Measurements from ENCODE around the gene NINL. TPM values are rescaled to one million over a fixed set of nuclear protein-coding genes. Genes with fewer than 3 reads are reported as not detected.

The NINL gene
- total and polyA plus RNA-seq, 2 of the 8 experiments (the other 6 are each of a cell fraction or from before 2014, with no cell fraction given) = 15.3 to 30.0 TPM

GRCh38 chr20:25508083-25508770 is 77.1 kb downstream of the NINL start:
- H3K79me1 ChIP-seq (ENCODE audit: low read depth, low read length) = no peaks in the 10 kb centered on the region; the same call in 1 of the 2 replicates
- no peaks in the 10 kb centered on the region for H3K27me3 ChIP-seq (replicated peaks in 1 of 4; ENCODE audit: control insufficient read depth in 3 of 4, extremely low read depth in 1 of 4, insufficient read depth in 3 of 4, low read length in 3 of 4)
- H3K79me2 ChIP-seq (ENCODE audit: control insufficient read depth in 1 of 2, insufficient read depth in 2 of 2, low read length in 2 of 2) = no peaks in the 10 kb centered on the region
- H3K4me3 ChIP-seq (ENCODE audit: extremely low read depth in 1 of 4, insufficient read depth in 2 of 4, low read depth in 3 of 4, low read length in 4 of 4) = no peak overlapping the region
- no peaks in the 10 kb centered on the region for H3K9me3 ChIP-seq (ENCODE audit: insufficient read depth in 2 of 2, low read depth in 1 of 2, low read length in 1 of 2)
- H2AFZ ChIP-seq (ENCODE audit: low read length) = no peak overlapping the region
- no peak overlapping the region for H4K5ac ChIP-seq (ENCODE audit: insufficient read length, low read depth, low read length)
- no peak overlapping the region for H2BK20ac ChIP-seq (ENCODE audit: low read length)
- FAIRE-seq = no peak
- no peaks in the 10 kb centered on the region for H3K23me2 ChIP-seq (ENCODE audit: low read depth, low read length)
- H3K4me2 ChIP-seq (ENCODE audit: insufficient read depth in 1 of 2, low read depth in 2 of 2, low read length in 2 of 2) = no peak overlapping the region
- no peak overlapping the region for H2BK15ac ChIP-seq (ENCODE audit: low read length)
- H3K4me1 ChIP-seq (replicated peaks in 1 of 4; ENCODE audit: control insufficient read depth in 3 of 4, insufficient read depth in 4 of 4, low read length in 3 of 4) = no peaks in the 10 kb centered on the region
- H3K9ac ChIP-seq (replicated peaks in 1 of 4; ENCODE audit: extremely low read depth in 1 of 4, low read depth in 3 of 4, low read length in 3 of 4) = no peak overlapping the region
- H4K8ac ChIP-seq (ENCODE audit: extremely low read depth, insufficient read depth, low read length) = no peak overlapping the region; the same call in 1 of the 2 replicates
- 87% methylated on average over 10 of the region's 10 CpGs; no CpG with 5 or more reads in 1 of the 2 experiments for WGBS, 2 experiments (ENCODE audit: extremely low coverage in 1 of 2, insufficient coverage in 1 of 2, insufficient read length in 1 of 2, insufficient replicate concordance in 2 of 2, low coverage in 1 of 2, low lambda C conversion rate in 2 of 2, missing lambda C conversion rate in 1 of 2)
- H3K18ac ChIP-seq (ENCODE audit: extremely low read depth, low read length) = no peak overlapping the region
- no peak overlapping the region for H3K23ac ChIP-seq (ENCODE audit: insufficient read length)
- no peak overlapping the region for H3K4ac ChIP-seq (replicated peaks; ENCODE audit: insufficient read length, low read depth, low read length)
- no peak overlapping the region for H2AK5ac ChIP-seq (ENCODE audit: low read depth, low read length)
- H4K20me1 ChIP-seq (replicated peaks in 1 of 2; ENCODE audit: control insufficient read depth in 1 of 2, insufficient read depth in 2 of 2, low read length in 2 of 2) = peaks cover 3 to 9% of the 10 kb centered on the region in 2 experiments
- no peak overlapping the region for H3K56ac ChIP-seq (replicated peaks; ENCODE audit: insufficient read length, low read depth, low read length)
- H3K14ac ChIP-seq (ENCODE audit: insufficient read length) = no peak overlapping the region
- CTCF ChIA-PET (ENCODE audit: partially characterized antibody) = interaction anchor here (0.6 to 2.0 kb wide), 10 partner anchors 13 to 186 kb away, joined by 3 to 6 read pairs (median 3); no protein-coding TSS in a partner anchor
- H3K27ac ChIP-seq (ENCODE audit: low read depth, low read length) = no peak overlapping the region
- POLR2A ChIA-PET (ENCODE audit: partially characterized antibody) = no interaction called here
- H2BK12ac ChIP-seq (ENCODE audit: low read depth, low read length) = no peak overlapping the region
- no peak overlapping the region for H4K91ac ChIP-seq (replicated peaks; ENCODE audit: insufficient read length, low read length)
- 0 out of 2 replicates have a peak overlapping the region, but pooled peaks have one; percentile 44 for H2BK5ac ChIP-seq (ENCODE audit: low read depth, low read length)
- no peak overlapping the region for H2BK120ac ChIP-seq (replicated peaks; ENCODE audit: low read depth, low read length)
- DNase-seq (ENCODE audit: low read depth in 1 of 2, low spot score in 2 of 2) = no peak
- H3K36me3 ChIP-seq (ENCODE audit: control insufficient read depth in 2 of 4, insufficient read depth in 4 of 4, low read length in 3 of 4) = peaks cover 0 to 44% (median 39%) of the 10 kb centered on the region in 4 experiments; a peak in 7 of 8 replicates
- no peak for TF ChIP-seq KDM4A (IDR thresholded peaks at IDR 0.05; ENCODE audit: low read depth, low read length, severe bottlenecking)
- no peak for TF ChIP-seq TCF12 (IDR thresholded peaks at IDR 0.05; ENCODE audit: low read depth, low read length)
- TF ChIP-seq PHF8 (conservative IDR thresholded peaks at IDR 0.05; ENCODE audit: low read depth, low read length) = no peak
- no peak for TF ChIP-seq NRF1 (IDR thresholded peaks at IDR 0.05; ENCODE audit: low read depth, low read length)
- no peak for TF ChIP-seq BACH1 (IDR thresholded peaks at IDR 0.05; ENCODE audit: low read length)
- TF ChIP-seq RAD21 (IDR thresholded peaks at IDR 0.05 in 1 of 2, conservative IDR thresholded peaks at IDR 0.05 in 1 of 2; ENCODE audit: low read depth in 2 of 2, low read length in 2 of 2) = peak in 1 of 2 experiments; percentile 24; a peak in 2 of 4 replicates
- TF ChIP-seq RFX5 (IDR thresholded peaks at IDR 0.05; ENCODE audit: borderline replicate concordance, low read depth, low read length) = no peak
- TF ChIP-seq RNF2 (IDR thresholded peaks at IDR 0.05; ENCODE audit: borderline replicate concordance, low read depth, low read length, missing control alignments, poor library complexity, severe bottlenecking) = no peak
